Duodenal mucosa (tissue), 2 donors: ENCODE data around the gene OSBPL3.

ENCODE experiments used
- H3K27ac ChIP-seq: one replicate; pipeline ENCODE4 v1.7.0; 2013; ENCODE audit warnings: low read depth, low read length
- H3K27me3 ChIP-seq, 2 donors: one replicate each; pipeline ENCODE4 v1.7.0; 2013; ENCODE audit warnings: low read length in 2 of 2, control low read depth in 1 of 2; ENCODE audit not compliant: insufficient read depth in 2 of 2, control insufficient read depth in 1 of 2
- H3K36me3 ChIP-seq, 2 donors: one replicate each; pipeline ENCODE4 v1.7.0; 2013; ENCODE audit warnings: low read length in 2 of 2, control low read depth in 1 of 2; ENCODE audit not compliant: insufficient read depth in 2 of 2, control insufficient read depth in 1 of 2
- H3K4me1 ChIP-seq, 2 donors: one replicate each; pipeline ENCODE4 v1.7.0; 2013; ENCODE audit warnings: low read length in 2 of 2, control low read depth in 1 of 2; ENCODE audit not compliant: insufficient read depth in 2 of 2, control insufficient read depth in 1 of 2
- H3K4me3 ChIP-seq, 2 donors: one replicate each; pipeline ENCODE4 v1.7.0; 2013; ENCODE audit warnings: low read length in 2 of 2, low read depth in 1 of 2
- H3K9ac ChIP-seq, 2 donors: one replicate each; pipeline ENCODE4 v1.7.0; 2013; ENCODE audit warnings: low read length in 2 of 2, low read depth in 1 of 2
- H3K9me3 ChIP-seq, 2 donors: one replicate each; pipeline ENCODE4 v1.7.0; 2013; ENCODE audit warnings: low read length in 2 of 2, control low read depth in 1 of 2; ENCODE audit not compliant: control insufficient read depth in 1 of 2

The OSBPL3 gene

GRCh38 chr7:24926623-24927524 lies 53.1 kb downstream of the OSBPL3 start:
- no peak overlapping the region for H3K27ac ChIP-seq
- H3K27me3 ChIP-seq, result no peaks in the 10 kb centered on the region
- no peak overlapping the region for H3K4me3 ChIP-seq
- H3K9ac ChIP-seq, result no peak overlapping the region
- H3K36me3 ChIP-seq, result peaks cover 0 to 3% of the 10 kb centered on the region in 2 donors
- peaks cover 0 to 5% of the 10 kb centered on the region in 2 donors for H3K4me1 ChIP-seq
- H3K9me3 ChIP-seq, result no peaks in the 10 kb centered on the region

- Histone ChIP-seq H3K4me3 (no peak overlapping the region), H3K9me3 (no peaks in the 10 kb centered on the region), H3K36me3 (no peaks in the 10 kb centered on the region), H3K4me1 (peaks cover 0 to 19% of the 10 kb centered on the region in 2 donors), H3K27ac (no peak overlapping the region), H3K9ac (no peak overlapping the region), H3K27me3 (no peaks in the 10 kb centered on the region)
These were observed 55.6 kb downstream of the OSBPL3 start for GRCh38 chr7:24924375-24924774.

GRCh38 chr7:24923172-24923865 lies 56.7 kb downstream of the OSBPL3 start:
- Histone ChIP-seq H3K9me3 (no peaks in the 10 kb centered on the region), H3K4me3 (no peak overlapping the region), H3K9ac (no peak overlapping the region), H3K36me3 (no peaks in the 10 kb centered on the region), H3K27ac (no peak overlapping the region), H3K4me1 (peaks cover 0 to 19% of the 10 kb centered on the region in 2 donors), H3K27me3 (no peaks in the 10 kb centered on the region)

DNA sequence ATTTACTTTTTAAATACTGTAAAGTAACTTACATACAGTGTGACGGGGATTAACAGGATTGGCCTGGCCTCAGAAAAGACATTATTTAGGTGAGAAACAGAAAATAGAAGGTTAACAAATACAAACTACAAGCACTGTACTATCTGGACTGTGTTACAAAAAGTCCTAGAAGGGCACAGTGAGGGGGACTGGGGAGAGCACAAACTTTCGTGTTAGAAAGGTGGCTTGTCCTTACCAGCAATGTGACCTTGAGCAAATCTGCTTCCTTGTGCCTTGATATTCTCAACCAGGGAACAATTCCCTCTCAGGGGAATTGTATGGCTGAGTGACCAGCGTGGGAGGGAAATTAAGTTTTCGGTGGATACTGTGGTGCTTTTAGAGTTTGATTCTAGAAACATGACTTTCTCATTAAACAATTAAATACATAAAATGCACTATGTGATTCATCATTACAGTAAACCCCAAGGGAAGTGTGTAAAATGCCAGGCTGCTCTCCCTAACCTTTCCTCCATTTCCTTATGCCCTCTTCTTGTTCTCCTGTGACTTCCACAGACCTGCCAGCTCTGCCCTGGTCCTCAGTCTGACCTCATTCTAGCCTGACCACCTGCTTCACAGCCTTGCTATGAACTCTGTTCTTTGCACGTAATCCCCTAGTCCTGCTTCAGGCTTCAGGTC lies 57.7 kb downstream of the OSBPL3 start:
- Histone ChIP-seq H3K9me3 (no peaks in the 10 kb centered on the region), H3K27ac (no peak overlapping the region), H3K36me3 (no peaks in the 10 kb centered on the region), H3K27me3 (no peaks in the 10 kb centered on the region), H3K9ac (no peak overlapping the region), H3K4me3 (no peak overlapping the region), H3K4me1 (peaks cover 0 to 19% of the 10 kb centered on the region in 2 donors)

DNA sequence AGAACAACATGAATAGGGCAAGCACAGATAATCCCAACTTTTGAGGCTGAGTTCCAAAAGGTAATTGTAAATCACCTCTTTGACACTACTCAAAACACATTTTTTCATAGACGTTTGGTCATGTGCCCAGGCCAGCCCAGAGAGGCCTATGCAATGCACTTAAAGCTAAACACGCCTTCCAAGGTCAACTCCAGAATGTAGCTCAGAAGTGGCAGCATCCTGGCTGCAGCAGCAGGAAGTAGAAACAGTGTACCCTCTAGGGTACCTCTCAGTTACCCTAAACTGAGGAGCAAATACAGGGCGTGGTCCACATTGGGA lies 58.7 kb downstream of the OSBPL3 start:
- Histone ChIP-seq H3K4me3 (no peak overlapping the region), H3K27me3 (no peaks in the 10 kb centered on the region), H3K9ac (no peak overlapping the region), H3K4me1 (peaks cover 0 to 19% of the 10 kb centered on the region in 2 donors), H3K9me3 (no peaks in the 10 kb centered on the region), H3K36me3 (no peaks in the 10 kb centered on the region), H3K27ac (no peak overlapping the region)

DNA sequence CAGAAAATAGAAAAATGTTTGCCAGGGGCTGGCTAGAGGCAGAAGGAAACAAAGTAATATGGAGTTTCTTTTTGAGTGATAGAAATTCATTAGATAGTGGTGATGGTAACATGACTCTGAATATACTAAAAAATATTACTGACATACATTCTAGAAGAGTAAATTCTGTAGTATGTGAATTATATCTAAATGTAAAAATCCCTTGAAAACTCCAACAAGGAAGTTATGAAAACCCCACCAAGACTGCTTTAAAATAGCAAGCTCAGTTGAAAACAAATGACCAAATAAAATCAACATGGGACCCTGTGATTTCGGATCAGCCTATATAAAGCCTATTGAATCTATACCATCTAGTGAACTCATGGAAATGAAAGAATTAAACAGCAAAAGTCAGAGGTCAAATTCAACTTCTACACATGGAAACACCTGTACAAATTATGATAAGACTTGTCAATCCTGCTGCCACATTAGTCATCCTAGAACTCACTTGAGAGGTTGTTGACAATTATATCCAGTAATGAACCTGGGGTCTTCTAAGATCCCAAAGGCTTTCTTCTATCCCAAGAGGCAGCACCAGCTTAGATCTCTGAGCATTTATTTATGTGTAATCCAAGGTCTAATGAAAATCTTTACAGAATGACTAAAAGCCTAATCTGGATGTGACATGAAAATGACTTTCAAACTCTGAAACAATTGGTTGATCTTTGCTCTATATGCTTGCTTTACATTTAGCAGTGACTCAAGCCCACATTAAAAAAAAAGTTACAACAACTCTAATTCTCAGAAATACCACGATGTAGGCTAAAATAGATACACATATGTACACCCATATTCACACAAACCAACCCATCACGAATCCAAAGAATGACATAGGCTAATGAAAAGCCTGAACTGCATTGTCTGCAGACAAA lies 59.3 kb downstream of the OSBPL3 start:
- no peak overlapping the region for H3K9ac ChIP-seq
- no peaks in the 10 kb centered on the region for H3K36me3 ChIP-seq
- H3K4me3 ChIP-seq, result no peak overlapping the region
- H3K27me3 ChIP-seq, result no peaks in the 10 kb centered on the region
- peaks cover 0 to 19% of the 10 kb centered on the region in 2 donors for H3K4me1 ChIP-seq
- no peak overlapping the region for H3K27ac ChIP-seq
- no peaks in the 10 kb centered on the region for H3K9me3 ChIP-seq

- Histone ChIP-seq H3K36me3 (no peaks in the 10 kb centered on the region), H3K9me3 (no peaks in the 10 kb centered on the region), H3K9ac (peak overlapping the region in 1 of 2 donors; percentile 34), H3K27me3 (no peaks in the 10 kb centered on the region), H3K27ac (no peak overlapping the region), H3K4me1 (peaks cover 0 to 19% of the 10 kb centered on the region in 2 donors), H3K4me3 (no peak overlapping the region)
These were observed 62.3 kb downstream of the OSBPL3 start for GRCh38 chr7:24917510-24918239.

- H3K4me1 ChIP-seq, result peaks cover 0 to 11% of the 10 kb centered on the region in 2 donors
- H3K27me3 ChIP-seq, result no peaks in the 10 kb centered on the region
- H3K4me3 ChIP-seq, result no peak overlapping the region
- no peak overlapping the region for H3K9ac ChIP-seq
- H3K36me3 ChIP-seq, result no peaks in the 10 kb centered on the region
- no peaks in the 10 kb centered on the region for H3K9me3 ChIP-seq
- H3K27ac ChIP-seq, result no peak overlapping the region
These were observed 63.4 kb downstream of the OSBPL3 start for GRCh38 chr7:24916463-24917040.

DNA sequence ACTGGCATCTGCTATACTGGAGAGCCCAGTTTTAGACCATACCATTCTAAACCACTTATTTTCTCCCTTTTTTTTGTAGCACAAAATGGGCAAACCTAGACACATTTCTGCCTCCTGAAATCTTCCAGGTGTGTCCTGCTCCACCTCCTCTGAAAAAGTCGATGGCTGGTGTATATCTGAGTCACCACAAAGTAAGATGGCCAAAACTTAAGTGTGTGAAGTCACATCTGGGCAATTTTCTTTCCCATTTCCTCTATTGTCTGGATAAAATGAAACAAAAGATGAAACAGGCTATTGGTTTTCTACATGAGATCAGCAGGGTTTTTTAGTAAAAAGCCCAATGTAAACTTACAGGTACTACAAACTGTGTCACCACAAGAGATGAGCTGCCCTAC lies 65.5 kb downstream of the OSBPL3 start:
- Histone ChIP-seq H3K27ac (no peak overlapping the region), H3K9me3 (no peaks in the 10 kb centered on the region)

More for the DNA sequence above, 65.5 kb downstream of the OSBPL3 start:
- H3K9ac ChIP-seq, result no peak overlapping the region
- H3K36me3 ChIP-seq, result no peaks in the 10 kb centered on the region
- no peaks in the 10 kb centered on the region for H3K27me3 ChIP-seq
- H3K4me1 ChIP-seq, result peaks cover 5 to 7% of the 10 kb centered on the region in 2 donors
- no peak overlapping the region for H3K4me3 ChIP-seq
